Panc1 (cell line): ENCODE data around the gene FUT7. TPM values are rescaled to one million over a fixed set of nuclear protein-coding genes. Genes with fewer than 3 reads are reported as not detected.

Experiments
- ATAC-seq: fragments of 200-7000 bp; cut with Tn5 transposase; 2 replicates; pipeline ENCODE4 v1.9.1; 2020; ENCODE audit warnings: mild to moderate bottlenecking, moderate library complexity
- BruUV-seq: library from RNA; stranded (reverse); fragments of 400-500 nt; replicated peaks from 2 replicates; lab custom pipeline; 2021; lab: Mats Ljungman, UMichigan
- CTCF ChIA-PET: fragments of 300-600 bp; sonication (Branson Sonifier 250); formaldehyde crosslinking; loops from one replicate; lab custom pipeline; 2022; ENCODE audit warnings: antibody characterized with exemption; lab: Charles Lee
- POLR2A ChIA-PET: fragments of 300-600 bp; sonication (Branson Sonifier 250); formaldehyde crosslinking; loops from one replicate; lab custom pipeline; 2022; ENCODE audit warnings: antibody characterized with exemption; lab: Charles Lee
- DNase-seq: peaks from one replicate; pipeline ENCODE4 v3.0.0-alpha.2; 2010; ENCODE audit warnings: low read depth, low spot score
- H3K27ac ChIP-seq: 2 replicates; pipeline ENCODE4 v1.5.1; 2011; ENCODE audit warnings: mild to moderate bottlenecking, low read length, inconsistent platforms
- H3K27me3 ChIP-seq: fragments of 200-500 bp; sonication (Bioruptor generic); 2 replicates; pipeline ENCODE4 v1.6.0; 2014; ENCODE audit warnings: low read length, inconsistent platforms; ENCODE audit not compliant: control insufficient read depth, insufficient read depth
- H3K36me3 ChIP-seq: fragments of 200-500 bp; sonication (Bioruptor generic); 2 replicates; pipeline ENCODE4 v1.5.1; 2014; ENCODE audit warnings: inconsistent platforms, mild to moderate bottlenecking, low read length, moderate library complexity; ENCODE audit not compliant: control insufficient read depth, insufficient read depth
- H3K4me1 ChIP-seq: 2 replicates; pipeline ENCODE4 v1.5.1; 2011; ENCODE audit warnings: inconsistent platforms, mild to moderate bottlenecking, low read length, moderate library complexity; ENCODE audit not compliant: control insufficient read depth, insufficient read depth
- H3K4me3 ChIP-seq, 2 experiments: 2 replicates each; pipeline ENCODE4 v1.5.1; 2011 to 2012; ENCODE audit warnings: low read depth in 2 of 2, low read length in 2 of 2, mild to moderate bottlenecking in 2 of 2, inconsistent platforms in 1 of 2, moderate library complexity in 1 of 2
- H3K9me3 ChIP-seq: fragments of 200-500 bp; sonication (Bioruptor generic); 2 replicates; pipeline ENCODE4 v1.5.1; 2014; ENCODE audit warnings: low read depth, mild to moderate bottlenecking, inconsistent platforms, low read length, moderate library complexity; ENCODE audit not compliant: control insufficient read depth, insufficient read depth
- POLR2AphosphoS5 ChIP-seq: IDR thresholded peaks from 2 replicates; pipeline ENCODE4 v1.6.1; 2012; ENCODE audit warnings: mild to moderate bottlenecking, low read depth, low read length, moderate library complexity
- REST ChIP-seq, 2 experiments: IDR thresholded peaks; 2 replicates each; pipeline ENCODE4 v1.6.1; 2011 to 2012; ENCODE audit warnings: low read depth in 2 of 2, control low read depth in 1 of 2, low read length in 1 of 2, mild to moderate bottlenecking in 1 of 2, moderate library complexity in 1 of 2; ENCODE audit not compliant: insufficient read depth in 1 of 2
- SIN3A ChIP-seq: IDR thresholded peaks from 2 replicates; pipeline ENCODE4 v1.6.1; 2012; ENCODE audit warnings: low read depth, mild to moderate bottlenecking, low read length, moderate library complexity, borderline replicate concordance; ENCODE audit not compliant: insufficient read depth
- TCF7L2 ChIP-seq: IDR thresholded peaks from 2 replicates; pipeline ENCODE4 v1.6.1; 2011; ENCODE audit warnings: mild to moderate bottlenecking, low read depth, low read length, inconsistent platforms
- in situ Hi-C: cut with HindIII; loops from 2 replicates; pipeline ENCODE4 v1.10.0; 2016; ENCODE audit warnings: low sequenced_read_pairs, low pct_unique_long_range_greater_than_20kb
- intact Hi-C: fragments of 100-400 bp; cut with micrococcal nuclease; formaldehyde crosslinking; loops from one replicate; pipeline ENCODE4 v1.10.0; 2022; ENCODE audit not compliant: unreplicated experiment
- total RNA-seq: library from RNA; stranded (reverse); gene quantifications from one replicate; pipeline ENCODE4 v1.2.1, GENCODE V29; 2021; ENCODE audit not compliant: unreplicated experiment
- TF ChIP-seq, protein P1 (sequence below): fragments of 450-650 bp; IDR thresholded peaks from 2 replicates; pipeline ENCODE4 v1.5.1; 2017; ENCODE audit warnings: mild to moderate bottlenecking

Gene FUT7
- total RNA-seq, 1 experiment from 2014 or later, result not detected

DNA sequence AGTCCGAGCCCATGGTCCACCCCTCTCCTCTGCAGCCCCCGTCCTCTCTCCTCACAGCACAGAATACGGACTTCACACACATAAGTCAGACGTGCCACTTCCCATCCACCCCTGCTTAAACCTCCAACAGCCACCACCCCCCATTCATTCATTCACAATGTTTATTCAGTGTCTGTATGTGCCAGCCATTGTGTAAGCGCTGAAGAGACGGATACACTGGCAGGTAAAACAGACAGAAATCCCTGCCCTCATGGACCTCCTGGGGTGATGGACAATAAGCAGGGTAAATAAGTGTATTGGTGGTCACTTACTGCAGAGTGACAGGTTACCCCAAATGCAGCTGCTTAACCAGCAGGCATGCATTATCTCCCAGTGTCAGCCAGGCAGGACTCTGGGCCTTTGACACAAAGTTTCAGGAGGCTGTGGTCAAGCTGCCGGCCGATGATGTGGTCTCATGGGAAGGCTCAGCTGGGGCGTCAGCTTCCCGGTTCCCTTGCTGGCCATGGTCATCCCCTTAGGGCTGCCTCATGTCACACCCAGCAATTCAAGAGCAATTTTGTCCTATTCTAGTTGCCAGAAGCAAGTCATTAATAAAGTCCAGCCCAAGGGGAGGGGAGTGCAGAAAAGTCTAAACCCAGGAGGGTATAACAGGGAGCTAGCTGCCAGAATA, 41.5 kb downstream of the FUT7 start:
- intact Hi-C loops, result no loop called here
- DNase-seq, result no peak

GRCh38 chr9:136988872-136989271, 43.0 kb downstream of the FUT7 start:
- POLR2A ChIA-PET, result no interaction called here
- no TSS peak for BruUV-seq
- intact Hi-C loops, result no loop called here

More for the DNA sequence above, 41.5 kb downstream of the FUT7 start:
- ChIA-PET POLR2A (no interaction called here), CTCF (no interaction called here)
- BruUV-seq, result no TSS peak
- Histone ChIP-seq H3K36me3 (no peaks in the 10 kb centered on the region; the same call in 1 of the 2 replicates), H3K9me3 (no peaks in the 10 kb centered on the region), H3K27ac (peak overlapping the region; percentile 77), H3K4me1 (peaks cover 7% of the 10 kb centered on the region; the same call in 1 of the 2 replicates), H3K4me3 (no peak overlapping the region), H3K27me3 (no peaks in the 10 kb centered on the region)
- no peak for TF ChIP-seq SIN3A
- TF ChIP-seq REST (IDR thresholded peaks at IDR 0.05; ENCODE audit: insufficient read depth in 1 of 2, low read depth in 2 of 2, low read length in 1 of 2), result no peak
- TF ChIP-seq, protein P1, sequence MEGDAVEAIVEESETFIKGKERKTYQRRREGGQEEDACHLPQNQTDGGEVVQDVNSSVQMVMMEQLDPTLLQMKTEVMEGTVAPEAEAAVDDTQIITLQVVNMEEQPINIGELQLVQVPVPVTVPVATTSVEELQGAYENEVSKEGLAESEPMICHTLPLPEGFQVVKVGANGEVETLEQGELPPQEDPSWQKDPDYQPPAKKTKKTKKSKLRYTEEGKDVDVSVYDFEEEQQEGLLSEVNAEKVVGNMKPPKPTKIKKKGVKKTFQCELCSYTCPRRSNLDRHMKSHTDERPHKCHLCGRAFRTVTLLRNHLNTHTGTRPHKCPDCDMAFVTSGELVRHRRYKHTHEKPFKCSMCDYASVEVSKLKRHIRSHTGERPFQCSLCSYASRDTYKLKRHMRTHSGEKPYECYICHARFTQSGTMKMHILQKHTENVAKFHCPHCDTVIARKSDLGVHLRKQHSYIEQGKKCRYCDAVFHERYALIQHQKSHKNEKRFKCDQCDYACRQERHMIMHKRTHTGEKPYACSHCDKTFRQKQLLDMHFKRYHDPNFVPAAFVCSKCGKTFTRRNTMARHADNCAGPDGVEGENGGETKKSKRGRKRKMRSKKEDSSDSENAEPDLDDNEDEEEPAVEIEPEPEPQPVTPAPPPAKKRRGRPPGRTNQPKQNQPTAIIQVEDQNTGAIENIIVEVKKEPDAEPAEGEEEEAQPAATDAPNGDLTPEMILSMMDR, result no peak
- TF ChIP-seq TCF7L2, result no peak
- TF ChIP-seq POLR2AphosphoS5, result no peak
- in situ Hi-C loops, result no loop called here
- no peak for ATAC-seq

More at GRCh38 chr9:136988872-136989271, 43.0 kb downstream of the FUT7 start:
- in situ Hi-C loops, result no loop called here
- no peaks in the 10 kb centered on the region; the same call in 1 of the 2 replicates for H3K36me3 ChIP-seq
- H3K27ac ChIP-seq, result no peak overlapping the region
- no peak overlapping the region for H3K4me3 ChIP-seq
- peaks cover 7% of the 10 kb centered on the region; the same call in 1 of the 2 replicates for H3K4me1 ChIP-seq
- ATAC-seq, result no peak
- TF ChIP-seq SIN3A, result no peak
- TF ChIP-seq TCF7L2, result no peak
- TF ChIP-seq, protein P1, result no peak
- no peak for TF ChIP-seq REST (IDR thresholded peaks at IDR 0.05; ENCODE audit: insufficient read depth in 1 of 2, low read depth in 2 of 2, low read length in 1 of 2)
- no peak for TF ChIP-seq POLR2AphosphoS5
- H3K9me3 ChIP-seq, result no peaks in the 10 kb centered on the region
- no peaks in the 10 kb centered on the region for H3K27me3 ChIP-seq
- CTCF ChIA-PET, result no interaction called here
- DNase-seq, result no peak
